ENCODE measurements around the gene CERK. TPM values are rescaled to one million over a fixed set of nuclear protein-coding genes. Genes with fewer than 3 reads are reported as not detected.

The CERK gene
- total RNA-seq, 1 donor from 2014 or later, result 102 TPM

DNA sequence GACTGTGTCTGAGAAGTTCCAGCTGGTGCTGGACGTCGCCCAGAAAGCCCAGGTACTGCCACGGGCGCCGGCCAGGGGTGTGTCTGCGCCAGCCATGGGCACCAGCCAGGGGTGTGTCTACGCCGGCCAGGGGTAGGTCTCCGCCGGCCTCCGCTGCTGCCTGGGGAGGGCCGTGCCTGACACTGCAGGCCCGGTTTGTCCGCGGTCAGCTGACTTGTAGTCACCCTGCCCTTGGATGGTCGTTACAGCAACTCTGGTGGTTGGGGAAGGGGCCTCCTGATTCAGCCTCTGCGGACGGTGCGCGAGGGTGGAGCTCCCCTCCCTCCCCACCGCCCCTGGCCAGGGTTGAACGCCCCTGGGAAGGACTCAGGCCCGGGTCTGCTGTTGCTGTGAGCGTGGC lies 69.9 kb downstream of the CERK start:
- TF ChIP-seq, protein P1, sequence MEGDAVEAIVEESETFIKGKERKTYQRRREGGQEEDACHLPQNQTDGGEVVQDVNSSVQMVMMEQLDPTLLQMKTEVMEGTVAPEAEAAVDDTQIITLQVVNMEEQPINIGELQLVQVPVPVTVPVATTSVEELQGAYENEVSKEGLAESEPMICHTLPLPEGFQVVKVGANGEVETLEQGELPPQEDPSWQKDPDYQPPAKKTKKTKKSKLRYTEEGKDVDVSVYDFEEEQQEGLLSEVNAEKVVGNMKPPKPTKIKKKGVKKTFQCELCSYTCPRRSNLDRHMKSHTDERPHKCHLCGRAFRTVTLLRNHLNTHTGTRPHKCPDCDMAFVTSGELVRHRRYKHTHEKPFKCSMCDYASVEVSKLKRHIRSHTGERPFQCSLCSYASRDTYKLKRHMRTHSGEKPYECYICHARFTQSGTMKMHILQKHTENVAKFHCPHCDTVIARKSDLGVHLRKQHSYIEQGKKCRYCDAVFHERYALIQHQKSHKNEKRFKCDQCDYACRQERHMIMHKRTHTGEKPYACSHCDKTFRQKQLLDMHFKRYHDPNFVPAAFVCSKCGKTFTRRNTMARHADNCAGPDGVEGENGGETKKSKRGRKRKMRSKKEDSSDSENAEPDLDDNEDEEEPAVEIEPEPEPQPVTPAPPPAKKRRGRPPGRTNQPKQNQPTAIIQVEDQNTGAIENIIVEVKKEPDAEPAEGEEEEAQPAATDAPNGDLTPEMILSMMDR (conservative IDR thresholded peaks at IDR 0.05), result no peak
- Mint-ChIP-seq H3K4me3 (no peak overlapping the region), H3K27me3 (ENCODE audit: low read depth) (no peaks in the 10 kb centered on the region), H3K9me3 (no peaks in the 10 kb centered on the region), H3K4me1 (peaks cover 12% of the 10 kb centered on the region), H3K36me3 (ENCODE audit: low read depth) (peaks cover 4% of the 10 kb centered on the region), H3K27ac (ENCODE audit: unreplicated experiment) (no peak overlapping the region)
- DNase-seq (ENCODE audit: low read depth, low spot score), result no peak

DNA sequence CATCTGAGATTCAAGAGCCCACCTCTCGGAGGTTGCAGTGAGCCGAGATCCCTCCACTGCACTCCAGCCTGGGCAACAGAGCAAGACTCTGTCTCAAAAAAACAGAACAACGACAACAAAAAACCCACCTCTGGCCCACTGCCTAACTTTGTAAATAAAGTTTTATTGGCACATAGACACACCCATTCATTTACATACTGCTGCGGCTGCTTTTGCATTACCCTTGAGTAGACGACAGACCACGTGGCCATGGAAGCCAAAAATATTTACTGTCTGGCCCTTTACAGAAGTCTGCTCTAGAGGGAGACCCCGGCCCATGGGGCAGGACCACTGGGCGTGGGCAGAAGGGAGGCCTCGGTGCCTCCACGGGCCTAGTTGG lies 70.8 kb downstream of the CERK start:
- H3K4me1 Mint-ChIP-seq, result peaks cover 12% of the 10 kb centered on the region
- H3K4me3 Mint-ChIP-seq, result no peak overlapping the region
- TF ChIP-seq, protein P1 (conservative IDR thresholded peaks at IDR 0.05), result no peak
- H3K9me3 Mint-ChIP-seq, result no peaks in the 10 kb centered on the region
- H3K27me3 Mint-ChIP-seq (ENCODE audit: low read depth), result no peaks in the 10 kb centered on the region
- peaks cover 4% of the 10 kb centered on the region for H3K36me3 Mint-ChIP-seq (ENCODE audit: low read depth)
- no peak for DNase-seq (ENCODE audit: low read depth, low spot score)
- H3K27ac Mint-ChIP-seq (ENCODE audit: unreplicated experiment), result no peak overlapping the region

DNA sequence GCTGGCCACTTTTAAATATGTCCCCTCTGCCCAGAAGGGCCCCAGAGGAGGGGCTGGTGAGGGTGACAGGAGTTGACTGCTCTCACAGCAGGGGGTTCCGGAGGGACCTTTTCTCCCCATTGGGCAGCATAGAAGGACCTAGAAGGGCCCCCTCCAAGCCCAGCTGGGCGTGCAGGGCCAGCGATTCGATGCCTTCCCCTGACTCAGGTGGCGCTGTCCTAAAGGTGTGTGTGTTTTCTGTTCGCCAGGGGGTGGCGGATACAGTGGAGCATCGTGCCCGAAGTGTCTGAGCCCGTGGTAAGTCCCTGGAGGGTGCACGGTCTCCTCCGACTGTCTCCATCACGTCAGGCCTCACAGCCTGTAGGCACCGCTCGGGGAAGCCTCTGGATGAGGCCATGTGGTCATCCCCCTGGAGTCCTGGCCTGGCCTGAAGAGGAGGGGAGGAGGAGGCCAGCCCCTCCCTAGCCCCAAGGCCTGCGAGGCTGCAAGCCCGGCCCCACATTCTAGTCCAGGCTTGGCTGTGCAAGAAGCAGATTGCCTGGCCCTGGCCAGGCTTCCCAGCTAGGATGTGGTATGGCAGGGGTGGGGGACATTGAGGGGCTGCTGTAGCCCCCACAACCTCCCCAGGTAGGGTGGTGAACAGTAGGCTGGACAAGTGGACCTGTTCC lies 71.3 kb downstream of the CERK start:
- H3K9me3 Mint-ChIP-seq, result no peaks in the 10 kb centered on the region
- peaks cover 12% of the 10 kb centered on the region for H3K4me1 Mint-ChIP-seq
- no peaks in the 10 kb centered on the region for H3K27me3 Mint-ChIP-seq (ENCODE audit: low read depth)
- H3K36me3 Mint-ChIP-seq (ENCODE audit: low read depth), result peaks cover 4% of the 10 kb centered on the region
- DNase-seq (ENCODE audit: low read depth, low spot score), result no peak
- no peak overlapping the region for H3K4me3 Mint-ChIP-seq
- no peak overlapping the region for H3K27ac Mint-ChIP-seq (ENCODE audit: unreplicated experiment)
- TF ChIP-seq, protein P1 (conservative IDR thresholded peaks at IDR 0.05), result no peak

DNA sequence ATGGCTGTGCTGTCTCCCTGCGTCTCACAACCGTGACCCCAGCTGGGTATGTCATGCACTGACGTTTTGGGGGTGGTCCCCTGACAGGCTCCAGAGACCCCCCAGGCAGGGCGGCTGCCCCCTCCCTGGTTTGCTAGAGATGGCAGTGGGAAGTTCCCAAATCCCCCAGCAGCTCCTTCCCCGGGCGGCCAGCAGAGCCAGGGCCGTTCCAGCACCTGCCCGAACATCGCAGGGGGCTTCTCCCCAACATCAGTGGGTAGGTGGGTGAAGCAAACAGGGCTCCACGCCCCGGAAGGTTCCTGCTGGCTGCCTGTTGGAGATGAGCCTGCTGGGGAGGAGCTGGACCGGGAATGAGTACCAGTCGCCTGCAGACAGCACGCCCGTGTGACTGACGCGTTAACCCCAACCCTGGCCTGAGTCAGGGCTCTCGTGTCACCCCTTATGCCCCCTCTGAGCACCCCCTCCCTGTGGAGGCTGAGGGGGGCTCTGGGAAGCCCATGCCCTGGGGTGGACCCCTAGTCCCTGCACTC lies 72.2 kb downstream of the CERK start:
- TF ChIP-seq, protein P1 (conservative IDR thresholded peaks at IDR 0.05), result no peak
- Mint-ChIP-seq H3K27ac (ENCODE audit: unreplicated experiment) (no peak overlapping the region), H3K27me3 (ENCODE audit: low read depth) (no peaks in the 10 kb centered on the region), H3K4me3 (no peak overlapping the region), H3K9me3 (no peaks in the 10 kb centered on the region), H3K4me1 (peaks cover 12% of the 10 kb centered on the region), H3K36me3 (ENCODE audit: low read depth) (peaks cover 4% of the 10 kb centered on the region)
- DNase-seq (ENCODE audit: low read depth, low spot score), result no peak

DNA sequence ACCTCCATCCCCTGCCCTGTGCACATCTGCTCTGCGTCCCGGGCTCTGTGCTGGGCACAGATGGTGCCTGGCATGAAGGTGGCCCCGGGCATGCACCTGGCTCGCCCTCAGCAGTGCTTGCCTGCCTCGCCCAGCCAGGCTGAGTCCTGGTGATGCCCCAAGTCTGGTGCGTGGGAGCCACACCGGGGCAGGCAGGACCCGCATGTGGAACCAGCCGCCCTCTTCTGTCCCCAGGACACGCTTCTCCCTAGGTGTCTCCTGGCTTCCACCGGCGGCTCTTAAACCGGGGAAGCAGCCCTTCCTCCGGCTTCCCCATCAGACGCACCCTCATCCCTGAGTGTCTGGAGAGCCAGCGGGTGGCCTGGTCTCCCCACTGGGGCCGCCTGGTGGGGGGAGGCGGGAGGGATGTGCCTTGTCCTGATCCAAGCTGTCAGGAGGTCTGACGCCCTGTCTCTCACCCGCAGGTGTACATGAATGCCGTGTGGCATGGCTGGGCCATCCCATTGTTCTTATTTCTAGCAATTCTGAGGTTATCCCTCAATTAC lies 72.8 kb downstream of the CERK start:
- Mint-ChIP-seq H3K36me3 (ENCODE audit: low read depth) (peaks cover 4% of the 10 kb centered on the region), H3K27me3 (ENCODE audit: low read depth) (no peaks in the 10 kb centered on the region), H3K4me1 (peaks cover 12% of the 10 kb centered on the region), H3K9me3 (no peaks in the 10 kb centered on the region), H3K4me3 (no peak overlapping the region), H3K27ac (ENCODE audit: unreplicated experiment) (no peak overlapping the region)
- no peak for DNase-seq (ENCODE audit: low read depth, low spot score)
- TF ChIP-seq, protein P1 (conservative IDR thresholded peaks at IDR 0.05), result no peak

All from neural crest cell (in vitro differentiated cells).